Activated T-cell treated with anti-CD3 and anti-CD28 coated beads, Interleukin-2, amount 50 U/mL, for 48 hours (primary cell): Measurements from ENCODE around the gene EMILIN1.
"Not testable (repeated sequence)": the region's sequence is repeated elsewhere in the genome, so short reads cannot be mapped to it uniquely, and the experiment has no call there.

Experiments used
- DNase-seq, 2 experiments: peaks; one replicate each; pipeline ENCODE4 v3.0.0-alpha.2; 2020

Gene EMILIN1

DNA sequence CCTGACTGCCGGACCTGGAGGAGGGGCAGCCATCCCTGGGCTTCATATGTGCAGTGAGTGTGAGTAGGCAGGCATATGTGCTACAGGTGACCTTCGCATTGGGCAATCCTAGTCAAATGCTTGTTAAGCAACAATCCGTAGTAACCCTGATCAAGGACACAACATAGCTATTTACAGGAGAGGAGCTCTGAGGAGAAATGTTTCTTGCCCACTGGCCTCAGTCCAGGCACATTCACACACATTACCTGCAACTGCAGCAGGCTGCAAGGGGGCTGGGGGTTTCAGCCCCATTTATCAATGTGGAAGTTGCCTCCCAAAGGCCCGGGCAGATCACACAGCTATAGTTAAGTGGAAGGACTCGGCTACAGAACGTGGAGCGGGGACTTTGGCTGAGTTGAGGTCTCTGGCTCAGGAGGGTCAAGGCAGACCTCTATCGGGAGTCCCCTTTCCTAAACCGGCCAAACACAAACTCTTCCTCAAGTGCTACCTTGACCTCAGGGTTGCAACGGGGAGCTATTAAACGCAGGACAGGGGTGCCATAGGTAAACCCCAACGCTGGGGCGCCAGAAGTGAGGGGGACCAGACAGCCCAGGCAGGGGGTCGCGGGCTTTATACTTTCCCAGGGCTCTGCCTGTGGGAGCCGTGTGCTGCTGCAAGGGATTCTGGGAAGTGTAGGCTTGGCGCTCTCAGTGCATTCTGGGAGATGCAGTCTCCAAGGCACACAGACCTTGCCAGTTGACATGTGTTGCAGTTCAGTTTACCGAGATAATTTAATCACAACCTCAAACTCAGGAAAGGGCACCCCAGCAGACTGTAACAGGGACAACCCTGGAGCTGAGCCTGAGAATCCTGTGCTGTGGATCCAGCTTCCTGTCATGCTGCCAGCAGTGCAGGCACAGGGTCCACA lies 17.6 kb downstream of the EMILIN1 start:
- peak; percentile 54 to 66 for DNase-seq

- DNase-seq = no peak
Observed at GRCh38 chr2:27096748-27097297, 18.4 kb downstream of the EMILIN1 start.

GRCh38 chr2:27097341-27097740 lies 18.9 kb downstream of the EMILIN1 start:
- DNase-seq = no peak

DNA sequence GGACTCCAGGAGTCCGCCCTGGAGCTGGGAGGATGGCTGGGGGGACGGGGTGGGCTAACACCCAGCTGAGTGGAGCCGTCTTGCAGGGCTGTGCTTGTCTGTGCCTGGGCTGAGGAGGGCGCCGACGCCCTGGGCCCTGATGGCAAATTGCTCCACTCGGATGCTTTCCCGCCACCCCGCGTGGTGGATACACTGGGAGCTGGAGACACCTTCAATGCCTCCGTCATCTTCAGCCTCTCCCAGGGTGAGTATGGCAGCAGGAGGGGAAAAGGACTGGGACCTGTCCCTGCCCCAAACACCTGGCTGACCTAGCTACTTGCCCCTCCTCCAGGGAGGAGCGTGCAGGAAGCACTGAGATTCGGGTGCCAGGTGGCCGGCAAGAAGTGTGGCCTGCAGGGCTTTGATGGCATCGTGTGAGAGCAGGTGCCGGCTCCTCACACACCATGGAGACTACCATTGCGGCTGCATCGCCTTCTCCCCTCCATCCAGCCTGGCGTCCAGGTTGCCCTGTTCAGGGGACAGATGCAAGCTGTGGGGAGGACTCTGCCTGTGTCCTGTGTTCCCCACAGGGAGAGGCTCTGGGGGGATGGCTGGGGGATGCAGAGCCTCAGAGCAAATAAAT lies 21.0 kb downstream of the EMILIN1 start:
- DNase-seq = no peak

- no peak for DNase-seq
Observed at GRCh38 chr2:27100036-27100435, 21.6 kb downstream of the EMILIN1 start.

DNA sequence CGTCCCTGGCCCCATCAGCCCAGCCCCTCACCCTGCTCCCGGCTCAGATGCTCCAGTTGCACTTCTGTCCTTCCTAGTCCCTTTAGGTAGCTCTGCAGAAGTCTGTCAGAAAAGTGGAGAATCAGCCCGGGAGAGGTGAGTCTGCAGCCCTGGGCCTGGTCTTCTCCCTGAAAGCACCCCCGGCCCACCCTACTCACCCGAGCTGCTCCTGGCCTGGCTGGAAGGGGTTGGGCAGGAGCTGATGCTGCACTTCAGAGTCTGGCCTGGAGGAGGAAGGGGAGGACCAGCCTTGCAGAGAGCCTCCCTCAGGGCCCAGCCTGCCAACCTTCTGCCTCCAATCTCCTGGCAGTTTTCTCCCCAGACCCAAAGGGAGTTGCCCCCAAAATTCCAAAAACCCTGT lies 23.9 kb downstream of the EMILIN1 start:
- no peak for DNase-seq

GRCh38 chr2:27105981-27106380 lies 27.6 kb downstream of the EMILIN1 start:
- no peak for DNase-seq

GRCh38 chr2:27108221-27108620 lies 29.8 kb downstream of the EMILIN1 start:
- DNase-seq = no peak

DNA sequence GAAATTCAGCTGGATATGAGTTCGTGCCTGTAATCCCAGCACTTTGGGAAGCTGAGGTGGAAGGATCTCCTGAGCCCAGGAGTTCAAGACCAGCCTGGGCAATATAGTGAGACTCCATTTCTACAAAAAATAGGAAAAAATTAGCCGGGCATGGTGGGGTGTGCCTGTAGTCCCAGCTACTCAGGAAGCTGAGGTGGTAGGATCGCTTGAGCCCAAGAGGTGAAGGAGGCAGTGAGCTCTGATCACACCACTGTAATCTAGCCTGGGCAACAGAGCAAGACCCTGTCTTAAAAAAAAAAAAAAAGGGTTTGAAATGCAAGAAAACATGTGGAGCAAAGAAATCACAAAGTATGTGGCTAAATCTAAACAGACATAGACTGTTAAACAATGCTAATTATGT lies 30.7 kb downstream of the EMILIN1 start:
- DNase-seq = no peak

DNA sequence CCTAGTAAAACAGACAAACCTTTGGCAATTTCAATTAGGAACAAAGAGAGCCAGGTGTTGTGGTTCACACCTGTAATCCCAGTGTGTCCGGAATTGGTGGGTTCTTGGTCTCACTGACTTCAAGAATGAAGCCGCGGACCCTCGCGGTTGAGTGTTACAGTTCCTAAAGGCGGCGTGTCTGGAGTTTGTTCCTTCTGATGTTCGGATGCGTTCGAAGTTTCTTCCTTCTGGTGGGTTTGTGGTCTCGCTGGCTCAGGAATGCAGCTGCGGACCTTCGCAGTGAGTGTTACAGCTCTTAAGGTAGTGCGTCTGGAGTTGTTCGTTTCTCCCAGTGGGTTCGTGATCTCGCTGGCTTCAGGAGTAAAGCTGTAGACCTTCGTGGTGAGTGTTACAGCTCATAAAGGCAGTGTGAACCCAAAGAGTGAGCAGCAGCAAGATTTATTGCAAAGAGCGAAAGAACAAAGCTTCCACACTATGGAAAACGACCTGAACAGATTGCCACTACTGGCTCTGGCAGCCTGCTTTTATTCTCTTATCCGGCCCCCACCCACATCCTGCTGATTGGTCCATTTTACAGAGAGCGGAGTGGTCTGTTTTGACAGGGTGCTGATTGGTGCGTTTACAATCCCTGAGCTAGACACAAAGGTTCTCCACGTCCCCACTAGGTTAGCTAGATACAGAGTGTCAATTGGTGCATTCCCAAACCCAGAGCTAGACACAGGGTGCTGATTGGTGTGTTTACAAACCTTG lies 32.4 kb downstream of the EMILIN1 start:
- not testable (repeated sequence) for DNase-seq

DNA sequence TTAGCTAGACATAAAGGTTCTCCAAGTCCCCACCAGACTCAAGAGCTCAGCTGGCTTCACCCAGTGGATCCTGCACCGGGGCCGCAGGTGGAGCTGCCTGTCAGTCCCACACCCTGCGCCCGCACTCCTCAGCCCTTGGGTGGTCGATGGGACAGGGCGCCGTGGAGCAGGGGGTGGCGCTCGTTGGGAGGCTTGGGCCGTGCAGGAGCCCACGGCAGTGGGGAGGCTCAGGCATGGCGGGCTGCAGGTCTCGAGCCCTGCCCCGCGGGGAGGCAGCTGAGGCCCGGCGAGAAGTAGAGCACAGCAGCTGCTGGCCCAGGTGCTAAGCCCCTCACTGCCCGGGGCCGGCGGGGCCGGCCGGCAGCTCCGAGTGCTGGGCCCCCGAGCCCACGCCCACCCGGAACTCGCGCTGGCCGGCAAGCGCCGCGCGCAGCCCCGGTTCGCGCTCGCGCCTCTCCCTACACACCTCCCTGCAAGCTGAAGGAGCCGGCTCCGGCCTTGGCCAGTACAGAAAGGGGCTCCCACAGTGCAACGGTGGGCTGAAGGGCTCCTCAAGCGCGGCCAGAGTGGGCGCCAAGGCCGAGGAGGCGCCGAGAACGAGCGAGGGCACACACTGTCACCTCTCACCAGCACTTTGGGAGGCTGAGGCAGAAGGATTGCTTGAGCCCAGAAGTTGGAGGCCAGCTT lies 33.1 kb downstream of the EMILIN1 start:
- DNase-seq = not testable (repeated sequence)

DNA sequence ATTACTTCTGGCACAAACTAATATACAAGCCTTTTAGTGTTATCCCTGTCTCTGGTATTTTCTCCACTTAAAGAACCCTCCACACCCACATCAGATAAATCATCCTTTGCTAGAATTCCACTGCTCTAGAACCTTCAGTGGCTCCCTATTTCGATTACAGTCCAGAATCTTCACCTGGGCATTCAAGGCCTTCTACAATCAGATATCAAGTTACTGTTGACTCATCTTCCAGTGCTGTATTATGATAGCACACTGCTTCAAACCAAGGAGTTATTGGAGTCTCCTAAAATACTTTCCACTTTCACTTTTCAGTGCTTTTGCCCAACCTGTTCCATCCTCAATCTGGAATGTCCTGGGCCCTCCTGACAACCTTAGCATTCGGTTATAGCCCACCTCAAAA lies 37.1 kb downstream of the EMILIN1 start:
- no peak for DNase-seq

DNA sequence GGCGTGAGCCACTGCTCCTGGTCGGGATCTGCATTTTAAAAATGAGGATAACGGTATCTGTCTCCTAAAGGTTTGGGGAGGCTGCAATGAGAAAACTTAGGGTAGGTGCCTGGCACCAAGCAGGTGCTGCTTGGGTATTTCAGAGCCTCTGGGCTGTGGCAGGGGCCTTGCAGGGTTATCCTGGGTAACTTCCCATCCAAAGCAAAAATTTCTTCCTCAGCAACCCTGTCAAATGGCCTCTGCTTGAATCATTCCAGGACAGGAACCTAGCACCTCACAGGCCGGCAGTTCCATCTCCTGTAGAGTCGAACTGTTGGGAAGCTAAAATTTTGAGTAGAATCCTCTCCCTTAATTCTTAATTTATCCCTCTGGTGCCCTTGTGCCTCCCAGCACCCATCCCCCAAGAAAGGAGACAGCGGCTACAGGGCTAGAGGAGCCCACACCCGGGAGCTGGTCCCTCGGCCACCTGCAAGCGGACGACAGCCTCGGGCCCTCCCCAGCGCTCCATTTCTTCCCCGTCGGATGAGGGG lies 39.6 kb downstream of the EMILIN1 start:
- DNase-seq = no peak

DNA sequence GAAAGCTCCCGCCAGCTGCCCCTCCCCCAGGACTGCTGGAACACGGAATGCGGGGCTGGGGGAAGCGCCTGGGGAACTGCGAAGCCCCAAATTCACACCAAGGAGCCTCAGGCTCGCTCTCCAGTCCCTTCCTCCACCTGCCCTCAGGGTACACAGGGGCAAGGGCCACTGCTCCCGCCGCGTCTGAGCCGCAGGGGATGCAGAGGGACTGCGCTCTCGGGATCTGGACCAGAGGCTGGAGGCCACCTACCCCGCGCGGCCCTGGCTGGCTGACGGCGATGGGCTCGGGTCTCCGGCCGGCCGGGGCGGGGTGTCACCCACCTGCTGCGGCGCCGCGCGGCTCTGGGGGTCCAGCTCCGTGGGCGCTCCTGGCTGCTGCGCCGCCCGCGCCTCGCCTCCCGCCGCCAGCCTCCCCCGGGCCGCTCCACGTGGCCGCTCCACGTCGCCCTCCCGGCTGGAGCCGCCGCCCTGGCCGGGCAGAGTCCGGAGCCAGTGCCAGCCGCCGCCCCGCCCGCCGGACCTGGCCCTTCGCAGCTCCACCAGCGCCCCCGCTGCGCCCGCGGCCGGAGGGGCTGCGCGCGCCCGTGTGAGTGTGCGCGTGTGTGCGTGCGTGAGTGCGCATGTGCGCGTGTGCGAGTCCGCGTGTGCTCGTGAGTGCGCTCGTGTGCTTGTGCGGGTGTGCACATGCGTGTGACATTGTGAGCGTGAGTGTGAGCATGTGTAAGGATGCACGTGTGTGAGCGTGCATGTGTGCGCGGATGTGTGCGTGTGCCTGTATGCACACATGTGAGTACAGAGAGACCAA lies 40.3 kb downstream of the EMILIN1 start, which contains the start of gene CGREF1:
TSS of gene CGREF1 (minus strand) at position 604 of the 805 bp plus-strand sequence. CDS start 14,762 bp downstream, outside the sequence.
- DNase-seq = peak; percentile 41 to 48

DNA sequence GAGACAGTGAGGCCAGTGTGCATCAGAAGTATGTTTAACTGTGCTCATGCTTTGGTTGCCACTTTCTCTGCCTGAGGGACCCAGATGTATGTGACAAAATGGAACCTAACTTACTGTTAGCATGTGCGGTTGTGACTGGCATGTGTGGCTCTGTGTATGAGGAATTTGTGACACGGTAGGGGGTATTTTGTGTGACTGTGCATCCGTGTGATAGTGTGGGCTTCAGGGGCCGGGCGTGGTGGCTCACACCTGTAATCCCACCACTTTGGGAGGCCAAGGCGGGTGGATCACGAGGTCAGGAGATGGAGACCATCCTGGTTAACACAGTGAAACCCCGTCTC lies 40.9 kb downstream of the EMILIN1 start:
- not testable (repeated sequence) for DNase-seq

- no peak for DNase-seq
Observed at GRCh38 chr2:27121906-27122305, 43.5 kb downstream of the EMILIN1 start.

- DNase-seq = no peak
Observed at GRCh38 chr2:27122791-27123190, 44.4 kb downstream of the EMILIN1 start.

GRCh38 chr2:27123302-27124150 lies 45.1 kb downstream of the EMILIN1 start, which contains the start of gene ABHD1:
Gene ABHD1, plus strand, starts transcription at chr2:27123815. Its CDS starts 134 bp downstream, at chr2:27123949.
- DNase-seq = peak; percentile 70 to 79

DNA sequence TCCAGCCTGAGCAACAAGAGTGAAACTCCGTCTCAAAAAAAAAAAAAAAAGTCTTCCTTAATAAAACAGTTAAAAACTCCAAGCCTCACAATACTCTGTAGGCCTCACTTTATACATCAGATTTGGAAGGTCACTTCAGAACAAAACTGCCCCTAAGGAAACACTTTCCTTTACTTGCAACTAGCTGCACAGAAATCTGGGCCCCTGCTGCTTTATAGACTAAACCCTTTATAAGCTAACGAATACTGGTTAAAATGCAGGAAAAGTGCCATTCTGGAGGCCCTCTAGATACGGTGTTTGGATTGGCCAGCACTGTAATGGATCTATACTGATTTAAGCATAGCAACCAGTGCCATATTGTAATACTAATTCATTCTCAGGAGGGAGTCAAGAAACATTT lies 46.7 kb downstream of the EMILIN1 start:
- DNase-seq = no peak

GRCh38 chr2:27126252-27126710 lies 47.9 kb downstream of the EMILIN1 start:
- no peak for DNase-seq
